MCF 10A (cell line): ENCODE measurements around the gene MAK. TPM values are rescaled to one million over a fixed set of nuclear protein-coding genes. Genes with fewer than 3 reads are reported as not detected.
"Not testable (repeated sequence)": the region's sequence is repeated elsewhere in the genome, so short reads cannot be mapped to it uniquely, and the experiment has no call there.

ENCODE experiments used
- BruUV-seq: library from RNA; stranded (reverse); fragments of 400-500 nt; replicated peaks from 2 replicates; lab custom pipeline; 2021; lab: Mats Ljungman, UMichigan
- CTCF ChIA-PET: fragments of 300-600 bp; sonication (Branson Sonifier 250); formaldehyde crosslinking; extraction: SDS; loops from one replicate; lab custom pipeline; 2021; ENCODE audit warnings: antibody characterized with exemption, inconsistent platforms; lab: Yijun Ruan, JAX
- POLR2A ChIA-PET: fragments of 300-600, 350-650 bp; sonication (Branson Sonifier 250); formaldehyde crosslinking; extraction: SDS; loops from one replicate; lab custom pipeline; 2020; ENCODE audit warnings: antibody characterized with exemption, inconsistent platforms; lab: Yijun Ruan, JAX
- DNase-seq: peaks from one replicate; pipeline ENCODE4 v3.0.0-alpha.2; 2018; ENCODE audit not compliant: unreplicated experiment
- H3K27ac Mint-ChIP-seq: one replicate; pipeline ENCODE4 v1.8.0; 2022; ENCODE audit warnings: mild to moderate bottlenecking, low read depth, mixed read lengths; ENCODE audit not compliant: unreplicated experiment
- H3K27me3 Mint-ChIP-seq: one replicate; pipeline ENCODE4 v1.8.0; 2022; ENCODE audit warnings: mixed read lengths; ENCODE audit not compliant: insufficient read depth, unreplicated experiment
- H3K36me3 Mint-ChIP-seq: one replicate; pipeline ENCODE4 v1.8.0; 2022; ENCODE audit warnings: mild to moderate bottlenecking, moderate library complexity, mixed read lengths; ENCODE audit not compliant: insufficient read depth, unreplicated experiment
- H3K4me1 Mint-ChIP-seq: one replicate; pipeline ENCODE4 v1.8.0; 2022; ENCODE audit warnings: mixed read lengths; ENCODE audit not compliant: insufficient read depth, unreplicated experiment
- H3K4me3 Mint-ChIP-seq: one replicate; pipeline ENCODE4 v1.8.0; 2022; ENCODE audit warnings: mild to moderate bottlenecking, moderate library complexity, mixed read lengths; ENCODE audit not compliant: unreplicated experiment
- H3K9me3 Mint-ChIP-seq: one replicate; pipeline ENCODE4 v1.8.0; 2022; ENCODE audit warnings: mixed read lengths; ENCODE audit not compliant: unreplicated experiment
- intact Hi-C: fragments of 100-400 bp; cut with micrococcal nuclease; formaldehyde crosslinking; loops from 2 replicates; pipeline ENCODE4 v1.14.1; 2022
- total RNA-seq: library from RNA; stranded (reverse); gene quantifications from 2 replicates; pipeline ENCODE4 v1.2.3, GENCODE V29; 2022
- TF ChIP-seq, protein P1 (sequence below): fragments of 200-600 bp; IDR thresholded peaks from one replicate; pipeline ENCODE4 v1.8.0; 2022; ENCODE audit warnings: antibody characterized with exemption, mild to moderate bottlenecking; ENCODE audit not compliant: unreplicated experiment

The MAK gene
- total RNA-seq, 1 experiment from 2014 or later = not detected

DNA sequence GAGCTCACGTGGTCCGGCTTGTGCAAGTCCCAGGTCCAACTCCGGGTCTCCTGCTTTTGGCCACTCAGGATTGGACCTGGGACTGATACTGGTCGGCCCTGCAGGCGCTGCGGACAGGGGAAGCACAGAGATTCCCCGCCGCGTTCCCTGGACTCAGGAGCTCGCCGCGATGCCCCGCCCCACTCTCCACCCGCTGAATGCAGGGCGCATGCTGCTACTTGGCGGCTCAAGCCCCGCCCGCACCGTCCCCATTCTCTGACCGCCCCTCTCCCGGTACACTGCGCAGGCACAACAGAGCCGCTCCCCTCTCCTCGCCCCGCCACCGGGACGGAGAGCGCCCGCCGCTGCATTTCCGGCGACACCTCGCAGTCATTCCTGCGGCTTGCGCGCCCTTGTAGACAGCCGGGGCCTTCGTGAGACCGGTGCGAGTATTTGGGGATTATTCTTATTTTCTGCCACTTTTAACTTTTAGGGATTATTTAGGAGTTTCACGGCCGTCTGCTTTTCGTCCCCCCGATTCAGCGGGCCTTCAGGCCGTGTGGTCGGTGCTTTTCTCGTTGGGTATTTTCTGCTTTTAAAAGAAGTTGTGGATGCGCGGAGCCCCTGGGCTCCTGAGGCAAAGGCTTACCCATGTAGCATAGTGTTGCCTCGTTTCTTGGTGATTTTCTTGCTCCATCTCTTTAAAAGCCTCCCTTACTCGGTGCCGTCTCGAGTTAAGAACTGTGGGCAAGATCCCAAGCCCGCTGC lies 115.3 kb downstream of the MAK start, which contains the start of gene TMEM14C:
TMEM14C (plus strand) TSS at position 251 of the 747 bp plus-strand sequence. CDS start 1,544 bp downstream, outside the sequence.
- H3K4me3 Mint-ChIP-seq = peak within 1 kb of the TSS; percentile 96
- TF ChIP-seq, protein P1, sequence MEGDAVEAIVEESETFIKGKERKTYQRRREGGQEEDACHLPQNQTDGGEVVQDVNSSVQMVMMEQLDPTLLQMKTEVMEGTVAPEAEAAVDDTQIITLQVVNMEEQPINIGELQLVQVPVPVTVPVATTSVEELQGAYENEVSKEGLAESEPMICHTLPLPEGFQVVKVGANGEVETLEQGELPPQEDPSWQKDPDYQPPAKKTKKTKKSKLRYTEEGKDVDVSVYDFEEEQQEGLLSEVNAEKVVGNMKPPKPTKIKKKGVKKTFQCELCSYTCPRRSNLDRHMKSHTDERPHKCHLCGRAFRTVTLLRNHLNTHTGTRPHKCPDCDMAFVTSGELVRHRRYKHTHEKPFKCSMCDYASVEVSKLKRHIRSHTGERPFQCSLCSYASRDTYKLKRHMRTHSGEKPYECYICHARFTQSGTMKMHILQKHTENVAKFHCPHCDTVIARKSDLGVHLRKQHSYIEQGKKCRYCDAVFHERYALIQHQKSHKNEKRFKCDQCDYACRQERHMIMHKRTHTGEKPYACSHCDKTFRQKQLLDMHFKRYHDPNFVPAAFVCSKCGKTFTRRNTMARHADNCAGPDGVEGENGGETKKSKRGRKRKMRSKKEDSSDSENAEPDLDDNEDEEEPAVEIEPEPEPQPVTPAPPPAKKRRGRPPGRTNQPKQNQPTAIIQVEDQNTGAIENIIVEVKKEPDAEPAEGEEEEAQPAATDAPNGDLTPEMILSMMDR = no peak
- H3K4me1 Mint-ChIP-seq = peaks cover 27% of the 10 kb centered on the region
- H3K36me3 Mint-ChIP-seq = peaks cover 15% of the 10 kb centered on the region
- H3K9me3 Mint-ChIP-seq = no peaks in the 10 kb centered on the region
- POLR2A ChIA-PET = interaction anchor here (0.5 to 7.6 kb wide), 16 partner anchors 8 to 317 kb away, joined by 3 to 185 read pairs (median 6); partner anchors contain the start of genes C6orf52, PAK1IP1 and TMEM14B
- peak; percentile 98 for DNase-seq
- intact Hi-C loops = loop anchor here (1.0 to 5.0 kb wide), 4 partner anchors 24 to 79 kb away; partner anchors contain the start of genes C6orf52, PAK1IP1 and TMEM14B
- CTCF ChIA-PET = interaction anchor here (0.6 to 3.9 kb wide), 11 partner anchors 10 to 1641 kb away, joined by 3 to 17 read pairs (median 3); partner anchors contain the start of genes C6orf52, PAK1IP1 and TMEM14B
- peak within 1 kb of the TSS; percentile 97 for H3K27ac Mint-ChIP-seq
- BruUV-seq = TSS peak; percentile 65
- no peaks in the 10 kb centered on the region for H3K27me3 Mint-ChIP-seq

DNA sequence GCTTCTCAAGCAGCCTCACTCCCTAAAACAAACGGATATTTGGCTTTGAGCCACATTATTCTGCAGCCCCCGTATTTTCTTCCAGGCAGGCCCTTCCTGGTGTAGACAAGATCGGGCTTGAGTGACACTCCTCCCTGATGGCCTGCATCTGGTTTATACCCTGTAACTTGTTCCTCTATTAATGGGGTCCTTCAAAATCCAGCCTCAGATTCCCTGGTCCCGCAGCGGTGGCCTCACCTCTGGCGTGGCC lies 115.8 kb downstream of the MAK start:
- Mint-ChIP-seq H3K4me3 (peak overlapping the region; percentile 96), H3K27ac (peak overlapping the region; percentile 97), H3K4me1 (peaks cover 26% of the 10 kb centered on the region), H3K27me3 (no peaks in the 10 kb centered on the region), H3K36me3 (peaks cover 15% of the 10 kb centered on the region), H3K9me3 (no peaks in the 10 kb centered on the region)
- TF ChIP-seq, protein P1 = no peak
- POLR2A ChIA-PET = interaction anchor here (0.6 to 7.6 kb wide), 16 partner anchors 9 to 317 kb away, joined by 3 to 185 read pairs (median 6); partner anchors contain the start of genes C6orf52, PAK1IP1 and TMEM14B
- DNase-seq = no peak
- CTCF ChIA-PET = interaction anchor here (0.6 to 3.9 kb wide), 7 partner anchors 10 to 1641 kb away, joined by 3 to 17 read pairs (median 3); partner anchors contain the start of gene TMEM14B
- BruUV-seq = no TSS peak
- intact Hi-C loops = loop anchor here (1.0 to 5.0 kb wide), 2 partner anchors 28 to 80 kb away; partner anchors contain the start of genes C6orf52 and PAK1IP1

DNA sequence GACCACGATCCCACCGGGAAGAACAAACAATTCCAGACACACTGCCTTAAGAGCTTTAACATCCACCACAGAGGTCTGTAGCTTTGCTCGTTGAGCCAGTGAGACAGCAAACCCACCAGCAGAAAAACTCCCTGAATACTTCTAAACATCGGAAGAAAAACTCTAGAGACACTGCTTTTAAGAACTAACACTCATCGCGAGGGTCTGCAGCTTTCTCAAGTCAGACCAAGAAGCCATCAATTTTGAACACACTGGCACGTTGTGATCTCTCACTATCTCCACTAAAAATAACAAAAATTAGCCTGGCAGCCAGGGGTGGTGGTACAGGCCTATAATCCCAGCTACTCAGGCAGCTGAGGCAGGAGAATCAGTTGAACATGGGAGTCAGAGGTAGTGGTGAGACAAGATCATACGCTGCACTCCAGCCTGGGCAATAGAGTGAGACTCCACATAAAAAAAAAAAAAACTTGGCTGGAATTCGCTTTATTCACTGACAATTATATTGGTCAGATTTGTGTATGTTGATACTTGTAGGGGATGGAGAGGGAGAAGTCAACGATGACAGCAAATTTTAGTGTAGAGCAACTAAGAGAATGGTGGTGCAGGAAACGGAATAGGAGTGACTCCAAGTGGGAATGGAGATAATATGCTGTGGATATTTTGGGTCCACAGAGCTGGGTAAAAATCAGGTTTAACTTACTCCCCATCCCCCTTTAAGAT lies 116.3 kb downstream of the MAK start:
- H3K27me3 Mint-ChIP-seq = no peaks in the 10 kb centered on the region
- TF ChIP-seq, protein P1 = no peak
- H3K4me1 Mint-ChIP-seq = peaks cover 26% of the 10 kb centered on the region
- H3K36me3 Mint-ChIP-seq = peaks cover 10% of the 10 kb centered on the region
- no peak for DNase-seq
- ChIA-PET CTCF (interaction anchor here (0.6 to 3.9 kb wide), 12 partner anchors 9 to 1640 kb away, joined by 3 to 17 read pairs (median 3); partner anchors contain the start of gene TMEM14B), POLR2A (interaction anchor here (0.6 to 7.6 kb wide), 19 partner anchors 9 to 316 kb away, joined by 3 to 185 read pairs (median 4); partner anchors contain the start of genes C6orf52, PAK1IP1 and TMEM14B)
- intact Hi-C loops = loop anchor here (1.0 to 5.0 kb wide), 2 partner anchors 28 to 80 kb away; partner anchors contain the start of genes C6orf52 and PAK1IP1
- TSS peak; percentile 83 for BruUV-seq
- peak overlapping the region; percentile 96 for H3K4me3 Mint-ChIP-seq
- peak overlapping the region; percentile 97 for H3K27ac Mint-ChIP-seq
- no peaks in the 10 kb centered on the region for H3K9me3 Mint-ChIP-seq

DNA sequence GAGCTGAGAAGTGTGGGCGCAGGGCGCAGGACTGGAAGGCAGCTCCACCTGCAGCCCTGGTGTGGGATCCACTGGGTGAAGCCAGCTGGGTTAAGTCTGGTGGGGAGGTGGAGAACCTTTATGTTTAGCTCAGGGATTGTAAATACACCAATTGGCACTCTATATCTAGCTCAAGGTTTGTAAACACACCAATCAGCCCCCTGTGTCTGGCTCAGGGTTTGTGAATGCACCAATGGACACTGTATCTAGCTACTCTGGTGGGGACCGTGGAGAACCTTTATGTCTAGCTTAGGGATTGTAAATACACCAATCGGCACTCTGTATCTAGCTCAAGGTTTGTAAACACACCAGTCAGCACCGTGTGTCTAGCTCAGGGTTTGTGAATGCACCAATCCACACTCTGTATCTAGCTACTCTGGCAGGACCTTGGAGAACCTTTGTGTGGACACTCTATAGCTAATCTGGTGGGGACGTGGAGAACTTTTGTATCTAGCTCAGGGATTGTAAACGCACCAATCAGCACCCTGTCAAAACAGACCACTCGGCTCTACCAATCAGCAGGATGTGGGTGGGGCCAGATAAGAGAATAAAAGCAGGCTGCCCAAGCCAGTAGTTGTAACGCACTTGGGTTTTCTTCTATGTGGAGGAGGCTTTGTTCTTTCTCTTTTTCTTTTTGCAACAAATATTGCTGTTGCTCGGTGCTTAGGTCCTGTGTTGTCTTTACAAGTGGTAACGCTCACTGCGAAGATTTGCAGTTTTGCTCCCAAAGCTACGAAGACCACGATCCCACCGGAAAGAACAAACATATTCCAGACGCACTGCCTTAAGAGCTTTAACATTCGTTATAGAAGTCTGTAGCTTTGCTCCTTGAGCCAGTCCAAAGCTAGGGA lies 117.1 kb downstream of the MAK start:
- peak overlapping the region; percentile 96 for H3K4me3 Mint-ChIP-seq
- not testable (repeated sequence) for H3K9me3 Mint-ChIP-seq, H3K36me3 Mint-ChIP-seq, DNase-seq, BruUV-seq, H3K27me3 Mint-ChIP-seq
- ChIA-PET CTCF (interaction anchor here (0.6 to 3.9 kb wide), 10 partner anchors 8 to 255 kb away, joined by 3 to 17 read pairs (median 3); partner anchors contain the start of gene TMEM14B), POLR2A (interaction anchor here (0.7 to 7.6 kb wide), 7 partner anchors 10 to 267 kb away, joined by 3 to 185 read pairs (median 4); partner anchors contain the start of genes C6orf52, PAK1IP1 and TMEM14B)
- H3K4me1 Mint-ChIP-seq = peaks cover 26% of the 10 kb centered on the region
- H3K27ac Mint-ChIP-seq = peak overlapping the region; percentile 97
- intact Hi-C loops = loop anchor here (5.0 kb wide), 1 partner anchor 81 kb away; no protein-coding TSS in a partner anchor
